ENCODE results near the gene MAD1L1. TPM values are rescaled to one million over a fixed set of nuclear protein-coding genes. Genes with fewer than 3 reads are reported as not detected.

Gene MAD1L1
- total RNA-seq, 1 experiment from 2014 or later = 50.8 TPM

DNA sequence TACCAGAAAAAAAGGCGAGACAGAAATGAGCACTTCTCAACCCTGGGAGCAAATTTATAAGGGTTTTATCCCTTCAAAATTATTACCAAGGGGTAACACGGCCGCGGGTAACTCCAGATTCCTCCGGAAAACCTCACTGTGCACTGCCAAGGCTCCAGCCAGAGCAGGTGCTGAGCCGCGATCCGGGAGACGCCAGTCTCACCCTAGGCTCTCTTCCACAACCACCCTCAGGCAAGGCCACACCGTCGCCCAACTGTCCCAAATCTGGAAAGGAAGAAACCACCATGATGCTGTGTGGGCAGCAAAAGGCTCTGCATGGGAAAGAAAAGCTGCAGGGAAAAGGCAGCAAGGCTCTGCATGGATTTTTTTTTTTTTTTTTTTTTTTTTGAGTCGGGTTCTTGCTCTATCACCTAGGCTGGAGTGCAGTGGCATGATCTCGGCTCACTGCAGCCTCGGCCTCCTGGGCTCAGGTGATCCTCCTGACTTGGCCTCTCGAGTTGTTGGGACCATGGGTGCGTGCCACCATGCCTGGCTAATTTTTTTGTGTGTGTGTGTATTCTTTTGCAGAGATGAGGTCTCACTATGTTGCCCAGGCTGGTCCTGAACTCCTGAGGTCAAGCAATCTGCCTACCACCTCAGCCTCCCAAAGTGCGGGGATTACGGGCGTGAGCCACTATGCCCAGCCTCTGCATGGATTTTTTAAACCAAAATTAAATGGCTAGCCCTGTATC lies 39.0 kb downstream of the MAD1L1 start:
- TF ChIP-seq EZH2 (IDR thresholded peaks at IDR 0.05; ENCODE audit: low read depth) (no peak), CTCF (conservative IDR thresholded peaks at IDR 0.05) (no peak)
- Histone ChIP-seq H3F3A (ENCODE audit: insufficient read depth, low read depth) (no peaks in the 10 kb centered on the region), H3K79me2 (ENCODE audit: low read depth) (no peaks in the 10 kb centered on the region), H3K27me3 (ENCODE audit: insufficient read depth, low read depth) (no peaks in the 10 kb centered on the region), H3K27ac (no peak overlapping the region), H3K9me2 (ENCODE audit: insufficient read depth) (no peaks in the 10 kb centered on the region), H3K36me3 (ENCODE audit: low read depth) (peaks cover 25% of the 10 kb centered on the region), H3K4me2 (no peak overlapping the region), H3K4me1 (replicated peaks; ENCODE audit: insufficient read depth) (no peaks in the 10 kb centered on the region), H2AFZ (no peak overlapping the region), H3K9me3 (ENCODE audit: insufficient read depth, low read depth) (peaks cover 11% of the 10 kb centered on the region), H4K20me1 (ENCODE audit: insufficient read depth) (no peaks in the 10 kb centered on the region), H3K4me3 (no peak overlapping the region)
- ChIA-PET CTCF (no interaction called here), POLR2A (ENCODE audit: unreplicated experiment) (no interaction called here)
- no TSS peak for BruUV-seq (replicated peaks)
- intact Hi-C loops (cut with micrococcal nuclease; ENCODE audit: unreplicated experiment) = no loop called here
- DNase-seq = no peak

DNA sequence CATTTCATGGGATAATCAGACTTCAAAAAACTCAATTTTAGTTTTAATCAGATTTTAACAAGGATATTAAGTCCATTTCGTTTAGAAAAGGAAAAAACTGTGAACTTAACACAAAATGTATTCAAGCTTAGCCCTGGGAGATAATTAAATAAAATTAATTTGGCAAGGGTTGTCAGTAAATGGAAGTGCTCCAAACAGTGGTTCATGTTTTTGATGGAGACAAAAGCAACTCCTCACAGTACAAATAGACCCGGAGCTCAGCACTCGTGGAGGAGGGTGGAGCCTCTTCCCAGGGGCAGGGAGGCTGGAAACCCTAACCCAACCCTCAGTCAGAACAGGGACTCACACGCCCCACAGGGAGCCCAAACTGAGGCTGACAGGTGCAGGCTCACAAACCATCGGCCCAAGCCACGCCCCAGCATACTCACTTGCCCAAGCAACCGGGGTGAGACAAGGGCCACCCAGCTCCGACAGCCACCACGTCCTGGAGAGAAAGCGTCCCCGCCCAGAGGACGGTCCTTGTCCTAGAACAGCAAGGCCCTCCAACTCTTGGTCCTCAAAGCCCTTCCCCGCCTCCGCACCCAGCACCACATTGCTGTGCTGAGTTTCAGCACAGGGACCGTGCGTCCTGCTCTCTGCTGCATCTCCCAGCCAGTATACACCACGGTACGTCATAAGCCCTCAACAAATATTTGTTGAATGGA lies 39.8 kb downstream of the MAD1L1 start:
- Histone ChIP-seq H3K27me3 (ENCODE audit: insufficient read depth, low read depth) (no peaks in the 10 kb centered on the region), H3K79me2 (ENCODE audit: low read depth) (no peaks in the 10 kb centered on the region), H3K4me1 (replicated peaks; ENCODE audit: insufficient read depth) (no peaks in the 10 kb centered on the region), H3K9me2 (ENCODE audit: insufficient read depth) (no peaks in the 10 kb centered on the region), H4K20me1 (ENCODE audit: insufficient read depth) (no peaks in the 10 kb centered on the region), H3K36me3 (ENCODE audit: low read depth) (peaks cover 25% of the 10 kb centered on the region), H3F3A (ENCODE audit: insufficient read depth, low read depth) (no peaks in the 10 kb centered on the region), H3K4me2 (no peak overlapping the region), H3K4me3 (no peak overlapping the region), H3K27ac (no peak overlapping the region), H3K9me3 (ENCODE audit: insufficient read depth, low read depth) (peaks cover 11% of the 10 kb centered on the region), H2AFZ (no peak overlapping the region)
- intact Hi-C loops (cut with micrococcal nuclease; ENCODE audit: unreplicated experiment) = no loop called here
- ChIA-PET CTCF (no interaction called here), POLR2A (ENCODE audit: unreplicated experiment) (no interaction called here)
- no TSS peak for BruUV-seq (replicated peaks)
- no peak for DNase-seq
- TF ChIP-seq EZH2 (IDR thresholded peaks at IDR 0.05; ENCODE audit: low read depth) (no peak), CTCF (conservative IDR thresholded peaks at IDR 0.05) (no peak)

GRCh38 chr7:2191016-2191415 lies 41.7 kb downstream of the MAD1L1 start:
- Histone ChIP-seq H3K4me3 (no peak overlapping the region), H3K9me2 (ENCODE audit: insufficient read depth) (no peaks in the 10 kb centered on the region), H3K27me3 (ENCODE audit: insufficient read depth, low read depth) (no peaks in the 10 kb centered on the region), H3K27ac (no peak overlapping the region), H2AFZ (no peak overlapping the region), H3F3A (ENCODE audit: insufficient read depth, low read depth) (no peaks in the 10 kb centered on the region), H4K20me1 (ENCODE audit: insufficient read depth) (no peaks in the 10 kb centered on the region), H3K4me2 (no peak overlapping the region), H3K4me1 (replicated peaks; ENCODE audit: insufficient read depth) (no peaks in the 10 kb centered on the region), H3K79me2 (ENCODE audit: low read depth) (no peaks in the 10 kb centered on the region), H3K9me3 (ENCODE audit: insufficient read depth, low read depth) (peaks cover 6% of the 10 kb centered on the region), H3K36me3 (ENCODE audit: low read depth) (peaks cover 22% of the 10 kb centered on the region)
- CTCF ChIA-PET = no interaction called here
- TF ChIP-seq CTCF (conservative IDR thresholded peaks at IDR 0.05) = no peak
- TF ChIP-seq EZH2 (IDR thresholded peaks at IDR 0.05; ENCODE audit: low read depth) = no peak
- POLR2A ChIA-PET (ENCODE audit: unreplicated experiment) = no interaction called here
- intact Hi-C loops (cut with micrococcal nuclease; ENCODE audit: unreplicated experiment) = no loop called here
- DNase-seq = no peak
- no TSS peak for BruUV-seq (replicated peaks)

Data from PC-9 (cell line).